ENCODE data around the gene METTL25B.

DNA sequence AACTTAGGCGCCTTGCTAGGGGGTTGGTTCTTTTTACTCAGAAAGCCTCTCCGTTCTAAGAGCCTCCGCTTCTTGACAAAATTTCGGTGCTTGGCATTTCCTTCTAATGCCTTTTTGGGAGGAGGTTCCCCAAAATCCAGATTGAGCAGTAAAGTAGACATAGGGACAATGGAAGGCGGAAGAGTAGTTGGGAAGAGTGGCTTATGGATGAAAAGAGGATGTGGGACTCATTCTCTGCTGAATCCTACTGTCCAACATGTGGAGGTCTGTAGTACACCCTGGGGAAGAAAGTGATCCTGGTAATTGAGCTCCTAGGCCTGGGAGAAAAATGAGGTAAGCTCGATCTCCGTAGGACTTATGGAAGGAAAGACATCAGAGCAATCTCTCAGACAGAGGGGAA is 777 bp upstream of the METTL25B start:
- TF ChIP-seq, protein P1, sequence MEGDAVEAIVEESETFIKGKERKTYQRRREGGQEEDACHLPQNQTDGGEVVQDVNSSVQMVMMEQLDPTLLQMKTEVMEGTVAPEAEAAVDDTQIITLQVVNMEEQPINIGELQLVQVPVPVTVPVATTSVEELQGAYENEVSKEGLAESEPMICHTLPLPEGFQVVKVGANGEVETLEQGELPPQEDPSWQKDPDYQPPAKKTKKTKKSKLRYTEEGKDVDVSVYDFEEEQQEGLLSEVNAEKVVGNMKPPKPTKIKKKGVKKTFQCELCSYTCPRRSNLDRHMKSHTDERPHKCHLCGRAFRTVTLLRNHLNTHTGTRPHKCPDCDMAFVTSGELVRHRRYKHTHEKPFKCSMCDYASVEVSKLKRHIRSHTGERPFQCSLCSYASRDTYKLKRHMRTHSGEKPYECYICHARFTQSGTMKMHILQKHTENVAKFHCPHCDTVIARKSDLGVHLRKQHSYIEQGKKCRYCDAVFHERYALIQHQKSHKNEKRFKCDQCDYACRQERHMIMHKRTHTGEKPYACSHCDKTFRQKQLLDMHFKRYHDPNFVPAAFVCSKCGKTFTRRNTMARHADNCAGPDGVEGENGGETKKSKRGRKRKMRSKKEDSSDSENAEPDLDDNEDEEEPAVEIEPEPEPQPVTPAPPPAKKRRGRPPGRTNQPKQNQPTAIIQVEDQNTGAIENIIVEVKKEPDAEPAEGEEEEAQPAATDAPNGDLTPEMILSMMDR (IDR thresholded peaks at IDR 0.05) = no peak
- TF ChIP-seq POLR2A (IDR thresholded peaks at IDR 0.05) = no peak
- TF ChIP-seq POLR2AphosphoS5 (IDR thresholded peaks at IDR 0.05) = no peak
- TF ChIP-seq EP300 (IDR thresholded peaks at IDR 0.05; ENCODE audit: low read depth) = no peak

Data from transverse colon (tissue), 4 donors.